Fibroblast of lung (primary cell): ENCODE results near the gene MBNL3.

Experiments
- CTCF ChIP-seq, 2 donors: IDR thresholded peaks in 1 of 2; conservative IDR thresholded peaks in 1 of 2; 1 replicate in 1 of 2; 2 replicates in 1 of 2; pipeline ENCODE4 v1.5.1; 2011 to 2012; ENCODE audit warnings: low read length in 2 of 2, control low read depth in 1 of 2, inconsistent platforms in 1 of 2, low read depth in 1 of 2, mild to moderate bottlenecking in 1 of 2
- EZH2 ChIP-seq: IDR thresholded peaks from 2 replicates; pipeline ENCODE4 v1.5.1; 2012; ENCODE audit warnings: low read length, control low read depth, mild to moderate bottlenecking; ENCODE audit errors: missing control alignments

- TF ChIP-seq CTCF (conservative IDR thresholded peaks at IDR 0.05 in 1 of 2, IDR thresholded peaks at IDR 0.05 in 1 of 2; ENCODE audit: low read depth in 1 of 2, low read length in 2 of 2), result no peak
- no peak for TF ChIP-seq EZH2
Observed at GRCh38 chrX:132442691-132443090, 46.1 kb downstream of the MBNL3 start.
